A673 (cell line): ENCODE results near the gene GAMT. TPM values are rescaled to one million over a fixed set of nuclear protein-coding genes. Genes with fewer than 3 reads are reported as not detected.

Experiments used
- Bru-seq: library from RNA; stranded (reverse); fragments of 400-500 nt; gene quantifications from one replicate; lab custom pipeline; 2021; lab: Mats Ljungman, UMichigan
- BruChase-seq, 2 experiments: library from RNA; stranded (reverse); fragments of 400-500 nt; gene quantifications; one replicate each; lab custom pipeline; 2021; lab: Mats Ljungman, UMichigan
- BruUV-seq: library from RNA; stranded (reverse); fragments of 400-500 nt; replicated peaks from 2 replicates; lab custom pipeline; 2021; lab: Mats Ljungman, UMichigan
- CTCF ChIA-PET: fragments of 300-600 bp; sonication (Branson Sonifier 250); formaldehyde crosslinking; loops from one replicate; lab custom pipeline; 2022; ENCODE audit warnings: antibody characterized with exemption; lab: Charles Lee
- POLR2A ChIA-PET: fragments of 300-600 bp; sonication (Branson Sonifier 250); formaldehyde crosslinking; loops from one replicate; lab custom pipeline; 2022; ENCODE audit warnings: antibody characterized with exemption; ENCODE audit not compliant: low non-redundant PET; lab: Charles Lee
- DNase-seq: peaks from one replicate; pipeline ENCODE4 v3.0.0-alpha.2; 2015; ENCODE audit warnings: low spot score
- H3K27ac ChIP-seq: fragments of 200-600 bp; sonication (generic); 2 replicates; pipeline ENCODE4 v1.5.1; 2016; ENCODE audit warnings: mixed run types, low read depth, mild to moderate bottlenecking, mixed read lengths, antibody characterized with exemption, low read length; ENCODE audit not compliant: poor library complexity, severe bottlenecking
- H3K27me3 ChIP-seq: fragments of 200-600 bp; sonication (generic); replicated peaks from 2 replicates; pipeline ENCODE4 v1.6.1; 2017; ENCODE audit warnings: mixed run types, low read depth, mild to moderate bottlenecking, mixed read lengths, antibody characterized with exemption, low read length; ENCODE audit not compliant: insufficient read depth, poor library complexity
- H3K36me3 ChIP-seq: fragments of 200-600 bp; sonication (generic); 2 replicates; pipeline ENCODE4 v1.6.1; 2016; ENCODE audit warnings: mixed run types, mild to moderate bottlenecking, mixed read lengths, antibody characterized with exemption, low read length; ENCODE audit not compliant: insufficient read depth, poor library complexity, severe bottlenecking
- H3K4me1 ChIP-seq: fragments of 200-600 bp; sonication (generic); 2 replicates; pipeline ENCODE4 v1.6.1; 2017; ENCODE audit warnings: mixed run types, mild to moderate bottlenecking, mixed read lengths, antibody characterized with exemption, low read length; ENCODE audit not compliant: insufficient read depth, poor library complexity, severe bottlenecking
- H3K4me3 ChIP-seq: fragments of 200-600 bp; sonication (generic); 2 replicates; pipeline ENCODE4 v1.5.1; 2016; ENCODE audit warnings: low read depth, mixed run types, mild to moderate bottlenecking, mixed read lengths, low read length; ENCODE audit not compliant: poor library complexity, severe bottlenecking
- H3K9me3 ChIP-seq: fragments of 200-600 bp; sonication (generic); 2 replicates; pipeline ENCODE4 v1.6.1; 2016; ENCODE audit warnings: mixed run types, low read depth, mild to moderate bottlenecking, mixed read lengths, antibody characterized with exemption, low read length; ENCODE audit not compliant: poor library complexity, severe bottlenecking
- CTCF ChIP-seq: fragments of 300-800, 200-600 bp; sonication (generic); conservative IDR thresholded peaks from 2 replicates; pipeline ENCODE4 v1.5.1; 2017; ENCODE audit warnings: low read depth, mild to moderate bottlenecking, antibody characterized with exemption, low read length, moderate library complexity, mixed read lengths
- EZH2 ChIP-seq: fragments of 200-600 bp; sonication (generic); IDR thresholded peaks from 2 replicates; pipeline ENCODE4 v1.6.1; 2017; ENCODE audit warnings: borderline replicate concordance, low read depth, mild to moderate bottlenecking, mixed read lengths, antibody characterized with exemption, low read length; ENCODE audit not compliant: poor library complexity, severe bottlenecking
- intact Hi-C: fragments of 100-400 bp; cut with micrococcal nuclease; formaldehyde crosslinking; loops from one replicate; pipeline ENCODE4 v1.10.0; 2022; ENCODE audit not compliant: unreplicated experiment
- long read RNA-seq: library from polyadenylated mRNA; stranded (forward); transcript quantifications from one replicate; pipeline ENCODE4 v2.0.0, GENCODE V29; 2022
- total RNA-seq: library from RNA; stranded (reverse); gene quantifications from 2 replicates; pipeline ENCODE4 v1.2.3, GENCODE V29; 2021

Gene GAMT
- 18.8 and 28.5 TPM in 2 replicates for total RNA-seq
- percentile 42 among the genes with signal in this experiment for Bru-seq, nascent RNA
- percentile 39 among the genes with signal in this experiment for BruChase-seq, experiment 1, labeled RNA remaining after a 2-hour chase
- percentile 44 among the genes with signal in this experiment for BruChase-seq, experiment 2, labeled RNA remaining after a 6-hour chase
- long read RNA-seq, transcript GAMT-201 (6 exons, 1,121 nt) = major isoform, 46 of 53 reads
- long read RNA-seq, partial matches to known transcripts = 0 of 53 reads
- long read RNA-seq, other reads (novel, unspliced or antisense) = 3 of 53 reads

GRCh38 chr19:1401138-1401888 lies at the start of gene GAMT:
Gene GAMT (minus strand): TSS chr19:1401542. CDS start chr19:1401476, 66 bp downstream.
- Histone ChIP-seq H3K4me1 (peaks cover 20% of the 10 kb centered on the region), H3K27me3 (no peaks in the 10 kb centered on the region), H3K36me3 (no peaks in the 10 kb centered on the region), H3K27ac (peak within 1 kb of the TSS; percentile 48), H3K4me3 (peak within 1 kb of the TSS; percentile 80), H3K9me3 (no peaks in the 10 kb centered on the region)
- POLR2A ChIA-PET = no interaction called here
- CTCF ChIA-PET = no interaction called here
- TF ChIP-seq CTCF (peak; percentile 46; the same call in 1 of the 2 replicates), EZH2 (no peak)
- intact Hi-C loops = no loop called here
- no TSS peak for BruUV-seq
- DNase-seq = peak; percentile 68

- H3K27ac ChIP-seq = no peak within 1 kb of the TSS
- CTCF ChIA-PET = interaction anchor here (0.7 kb wide), 1 partner anchor 303 kb away, joined by 7 read pairs; no protein-coding TSS in a partner anchor
- peaks cover 45% of the 10 kb centered on the region for H3K27me3 ChIP-seq
- BruUV-seq = no TSS peak
- TF ChIP-seq EZH2 (no peak), CTCF (no peak)
- no peaks in the 10 kb centered on the region for H3K36me3 ChIP-seq
- no peak within 1 kb of the TSS for H3K4me3 ChIP-seq
- H3K4me1 ChIP-seq = peaks cover 13% of the 10 kb centered on the region
- no peaks in the 10 kb centered on the region for H3K9me3 ChIP-seq
- intact Hi-C loops = loop anchor here (10.0 kb wide), 1 partner anchor 175 kb away; the partner anchor contains the start of gene FAM174C
- POLR2A ChIA-PET = no interaction called here
- DNase-seq = peak; percentile 84
These were observed 48.4 kb upstream of the GAMT start, which contains the start of gene APC2 for GRCh38 chr19:1449467-1450442. Gene APC2 (plus strand): TSS chr19:1450121. CDS start chr19:1453002, 2,881 bp downstream.

GRCh38 chr19:1447944-1448343 lies 46.6 kb upstream of the GAMT start:
- no peaks in the 10 kb centered on the region for H3K36me3 ChIP-seq
- POLR2A ChIA-PET = no interaction called here
- no peaks in the 10 kb centered on the region for H3K9me3 ChIP-seq
- no peak overlapping the region for H3K27ac ChIP-seq
- TF ChIP-seq EZH2 (no peak), CTCF (no peak)
- H3K27me3 ChIP-seq = peaks cover 45% of the 10 kb centered on the region
- H3K4me1 ChIP-seq = peaks cover 15% of the 10 kb centered on the region
- no peak for DNase-seq
- CTCF ChIA-PET = interaction anchor here (0.6 to 0.7 kb wide), 2 partner anchors 9 to 10 kb away, joined by 3 read pairs; no protein-coding TSS in a partner anchor
- H3K4me3 ChIP-seq = no peak overlapping the region
- no TSS peak for BruUV-seq
- intact Hi-C loops = loop anchor here (10.0 kb wide), 1 partner anchor 173 kb away; the partner anchor contains the start of gene FAM174C
